HG02884 (cell line): ENCODE data around the gene LMO1.

Experiments
- ATAC-seq: cut with Tn5 transposase; IDR thresholded peaks from one replicate; pipeline ENCODE4 v1.9.1; 2021; ENCODE audit warnings: mild to moderate bottlenecking, moderate library complexity; ENCODE audit not compliant: unreplicated experiment

The LMO1 gene

DNA sequence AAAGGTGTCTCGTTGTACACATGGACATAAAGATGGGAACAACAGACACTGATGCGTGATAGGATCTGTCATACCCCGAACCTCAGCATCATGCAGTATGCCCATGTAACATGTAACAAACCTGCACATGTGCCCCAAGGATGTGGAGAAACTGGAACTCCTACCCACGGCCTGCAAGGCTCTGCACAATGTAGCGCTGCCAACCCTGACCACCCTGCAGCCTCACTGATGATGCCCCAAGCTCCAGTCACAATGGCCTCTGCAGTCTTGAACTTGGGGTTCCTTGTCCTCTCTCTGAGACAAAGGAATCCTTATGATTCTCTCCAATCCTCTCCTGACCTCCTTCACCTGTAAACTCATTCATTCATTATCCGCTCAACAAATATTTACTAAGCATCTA, 14.2 kb downstream of the LMO1 start:
- ATAC-seq = no peak

- ATAC-seq = no peak
Measured at GRCh38 chr11:8248786-8249185, 14.9 kb downstream of the LMO1 start.

DNA sequence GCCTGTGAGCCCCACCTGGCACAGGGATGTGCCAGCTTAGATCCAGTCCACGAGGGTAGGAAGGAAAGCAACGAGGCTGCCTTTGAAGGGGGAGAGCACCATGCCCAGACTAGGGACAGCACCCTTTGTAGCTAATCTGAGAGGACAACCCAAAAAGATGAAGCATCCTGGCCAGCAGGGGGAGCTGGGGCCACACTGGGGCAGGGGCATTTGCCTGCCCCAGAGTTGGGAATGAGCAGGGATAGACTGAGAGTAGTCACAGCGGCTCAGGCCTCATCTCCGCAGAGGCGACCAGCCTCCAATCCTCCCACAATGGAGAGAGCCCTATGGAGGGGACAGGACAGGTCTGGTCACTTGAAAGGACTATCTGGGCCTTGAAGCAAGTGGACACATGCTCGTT, 16.4 kb downstream of the LMO1 start:
- no peak for ATAC-seq

- ATAC-seq = no peak
Measured at GRCh38 chr11:8243458-8243857, 20.2 kb downstream of the LMO1 start.

- no peak for ATAC-seq
Measured at GRCh38 chr11:8242499-8243280, 21.0 kb downstream of the LMO1 start.

DNA sequence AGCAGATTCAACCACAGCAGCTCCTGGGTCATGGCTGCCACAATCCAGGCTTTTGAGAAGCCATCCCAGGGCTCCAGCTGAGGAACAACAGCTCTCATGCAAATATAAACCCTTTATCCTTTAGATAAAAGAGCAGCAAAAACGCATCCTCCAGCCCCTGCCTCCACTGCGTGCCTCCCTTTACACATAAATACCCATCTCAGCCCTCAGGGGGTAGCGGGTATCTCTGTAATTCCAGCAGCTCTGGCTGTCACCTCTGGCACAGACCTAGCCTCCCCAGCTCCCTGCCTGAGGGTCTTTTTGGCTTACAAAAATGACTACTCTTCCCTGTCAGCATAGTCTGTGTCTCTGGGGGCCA, 21.6 kb downstream of the LMO1 start:
- no peak for ATAC-seq

- ATAC-seq = no peak
Measured at GRCh38 chr11:8241373-8242117, 22.1 kb downstream of the LMO1 start.

DNA sequence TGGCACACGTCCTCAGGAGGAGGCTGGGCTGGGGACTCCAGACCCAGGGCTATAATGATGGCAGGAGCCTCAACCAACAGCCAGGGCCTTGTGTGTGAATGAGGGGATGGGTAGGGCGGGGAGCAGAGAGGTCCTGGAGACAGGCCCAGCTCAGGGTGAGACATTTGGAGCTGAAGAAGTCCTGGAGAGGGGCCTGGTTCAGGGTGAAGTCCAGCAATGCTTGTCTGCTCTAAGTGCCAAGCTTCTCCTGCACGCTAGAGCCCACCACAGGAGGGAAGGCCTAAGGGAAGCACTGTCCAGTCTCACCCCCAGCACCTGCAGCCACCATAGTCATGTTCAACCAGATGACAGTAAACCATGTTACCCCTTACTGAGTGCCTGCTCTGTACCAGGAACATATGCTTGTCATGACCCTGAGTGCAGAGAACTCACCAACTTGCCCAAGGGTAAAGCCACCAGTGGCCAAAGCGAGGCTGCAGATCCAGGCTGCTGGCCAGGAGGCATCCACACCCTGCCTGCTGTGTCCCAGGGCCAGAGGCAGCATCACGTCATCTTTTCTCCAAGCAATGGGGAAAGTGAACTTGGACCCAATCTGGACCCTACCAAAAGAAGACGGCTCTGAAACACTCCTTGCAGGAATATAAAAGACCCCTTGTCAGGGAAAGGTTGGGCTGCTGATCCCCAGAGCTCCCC, 24.0 kb downstream of the LMO1 start:
- ATAC-seq = no peak

DNA sequence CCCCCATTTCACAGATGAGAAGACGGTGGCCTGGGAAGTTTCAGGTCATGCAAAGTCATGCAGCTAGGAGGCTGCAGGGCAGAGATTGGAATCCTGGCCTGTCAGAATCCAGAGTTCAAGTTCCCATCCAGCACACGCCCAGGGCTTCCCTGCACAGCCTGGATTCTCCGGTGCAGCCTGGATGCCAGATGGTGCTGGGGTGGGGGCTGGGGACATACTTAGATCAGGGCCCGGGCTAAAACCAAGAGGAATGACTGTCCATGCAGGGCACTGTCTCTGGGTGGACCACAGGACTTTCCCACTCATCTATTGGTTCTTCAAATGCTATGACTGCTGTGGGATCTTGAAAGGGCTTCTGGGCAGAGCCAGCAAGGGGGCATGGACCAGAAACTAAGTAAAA, 24.6 kb downstream of the LMO1 start:
- ATAC-seq = no peak

DNA sequence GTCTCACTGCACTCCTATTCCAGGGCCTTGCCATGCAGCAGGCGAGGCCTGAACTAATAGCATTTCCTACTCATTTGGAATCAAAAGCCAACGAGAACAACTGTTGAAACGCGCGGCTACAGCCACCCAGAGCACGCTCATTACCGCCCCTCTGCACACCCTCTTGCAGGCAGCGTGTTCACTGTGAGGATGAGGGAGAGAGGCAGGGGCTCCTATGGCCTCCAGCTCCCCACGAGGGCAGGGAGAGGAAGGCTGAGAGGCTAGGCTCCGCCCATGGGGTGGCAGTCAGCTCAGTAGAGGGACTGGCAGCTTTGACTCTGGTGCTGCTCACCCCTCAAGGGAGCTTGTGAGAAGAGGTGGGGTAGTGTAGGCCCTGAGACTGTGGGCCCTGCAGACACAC, 26.2 kb downstream of the LMO1 start:
- no peak for ATAC-seq

DNA sequence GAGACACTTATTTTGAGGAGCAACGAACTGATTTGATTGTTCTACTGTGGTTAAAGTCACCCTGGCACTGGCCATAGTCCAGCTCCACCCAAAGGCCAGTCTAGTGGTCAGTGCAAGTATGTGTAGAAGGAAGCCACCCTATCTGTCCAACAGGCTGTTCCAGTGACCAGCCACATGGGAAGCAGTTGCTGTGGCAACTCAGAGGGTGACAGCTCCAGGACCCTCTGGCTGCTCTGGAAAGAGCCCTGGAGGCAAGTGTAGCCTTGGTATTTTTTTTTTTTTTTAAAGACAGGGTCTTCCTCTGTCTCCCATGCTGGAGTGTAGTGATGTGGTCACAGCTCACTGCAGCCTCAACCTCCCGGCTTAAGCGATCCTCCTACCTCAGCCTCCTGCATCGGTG, 27.8 kb downstream of the LMO1 start:
- ATAC-seq = no peak

DNA sequence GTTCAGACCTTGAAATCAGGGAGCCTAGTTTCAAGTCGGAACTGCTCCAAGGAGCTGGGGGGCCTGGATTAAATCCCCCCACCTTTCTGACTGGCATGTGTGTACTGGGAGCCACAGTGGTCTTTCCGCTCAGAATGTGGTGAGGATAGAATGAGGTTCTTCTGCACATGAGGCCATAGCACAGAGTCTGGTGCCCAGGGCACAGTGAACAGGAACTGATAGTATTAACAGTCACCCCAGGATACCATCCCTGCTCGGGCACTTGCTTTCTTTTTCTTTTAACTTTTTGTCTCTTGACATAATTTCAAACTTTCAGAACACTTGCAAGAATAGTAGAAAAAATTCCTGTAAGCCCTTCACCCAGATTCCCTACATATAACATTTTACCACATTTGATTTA, 28.8 kb downstream of the LMO1 start:
- no peak for ATAC-seq

DNA sequence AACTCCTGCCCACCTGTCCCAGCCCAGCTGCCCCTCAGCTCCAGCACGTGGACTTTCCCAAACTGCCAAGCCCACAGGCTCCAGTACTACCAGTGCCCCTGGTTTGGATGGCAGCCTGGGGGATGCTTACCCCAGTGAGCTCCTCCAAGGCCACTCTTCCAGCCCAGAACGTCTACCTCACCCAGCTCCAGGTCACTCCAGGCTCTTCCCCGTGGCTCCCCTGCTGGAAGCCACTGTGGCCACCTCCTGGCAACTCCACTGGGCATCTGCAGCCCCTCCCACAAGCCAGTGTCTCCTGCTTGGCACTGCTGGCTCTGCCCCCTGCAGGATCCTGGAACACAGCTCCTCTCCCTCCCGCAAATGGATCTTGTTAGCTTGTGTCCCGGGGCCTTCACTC, 29.3 kb downstream of the LMO1 start:
- no peak for ATAC-seq

DNA sequence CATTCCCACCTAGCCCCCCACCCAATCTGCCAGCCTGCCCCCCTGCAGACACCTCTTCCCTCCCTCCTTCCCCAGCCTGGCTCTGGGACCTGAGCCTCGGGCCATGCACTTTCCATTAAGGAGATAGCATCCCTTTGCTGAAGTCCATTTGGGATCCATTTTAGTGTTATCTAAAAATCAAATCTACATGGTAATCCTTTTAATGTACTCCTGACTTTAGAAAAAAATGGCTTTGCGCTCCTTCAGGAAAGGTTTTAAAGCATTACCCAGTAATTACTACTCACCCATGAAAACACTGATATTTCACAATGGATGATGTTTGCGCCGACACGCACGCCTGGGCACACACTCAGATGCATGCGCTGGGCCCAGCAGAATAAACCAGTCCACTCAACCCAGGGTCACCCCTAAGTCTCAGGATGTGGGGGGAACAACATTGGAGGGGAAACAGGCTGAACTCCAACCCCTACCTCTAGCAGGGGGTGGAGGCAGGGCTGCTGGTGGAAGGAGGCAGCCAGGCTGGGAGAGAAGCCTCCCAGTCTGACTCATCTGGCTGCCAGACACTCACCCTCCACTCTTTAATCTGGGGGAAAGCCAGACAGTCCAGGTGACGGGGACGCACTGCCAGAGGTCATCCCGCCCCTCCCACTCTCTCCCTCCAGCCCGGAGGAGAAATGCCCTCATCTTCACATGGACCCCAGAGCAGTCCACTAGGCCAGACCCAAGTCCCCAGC, 29.8 kb downstream of the LMO1 start:
- ATAC-seq = no peak

DNA sequence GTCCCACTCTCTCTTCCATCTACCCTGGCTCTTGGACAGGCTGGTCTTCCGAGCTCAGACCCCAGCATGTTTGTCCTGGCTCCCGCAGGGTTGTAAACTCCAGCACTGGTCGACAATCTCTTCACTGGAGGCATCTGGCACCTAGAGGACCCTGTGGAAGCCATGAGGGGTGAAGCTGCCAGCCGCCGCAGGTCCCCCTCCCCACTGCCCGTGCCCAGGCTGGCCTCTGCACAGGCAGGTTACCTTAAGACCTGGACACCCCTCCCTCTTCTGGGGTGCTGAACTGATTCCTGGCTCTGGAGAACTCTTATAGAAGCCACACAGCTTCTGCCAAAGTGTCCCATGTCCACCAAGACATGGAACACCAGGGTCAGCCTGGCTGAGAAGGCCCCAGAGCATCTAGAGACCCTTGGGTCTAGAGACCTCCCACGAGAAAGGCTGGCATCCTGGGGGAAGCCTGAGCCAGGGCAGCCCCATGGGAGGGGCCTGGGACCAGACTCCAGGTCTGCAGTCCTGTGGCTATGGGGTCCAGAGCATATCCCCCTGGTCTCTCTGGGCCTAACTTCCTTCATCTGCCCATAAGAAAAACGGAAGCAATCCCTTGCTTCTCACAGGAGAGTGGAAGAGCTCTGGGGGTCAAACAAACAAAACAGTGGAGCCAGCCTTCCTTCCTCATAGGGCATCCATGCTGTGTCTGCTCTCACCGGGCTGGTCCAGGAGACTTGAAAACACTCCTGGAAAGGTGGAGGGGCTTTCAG, 30.6 kb downstream of the LMO1 start:
- no peak for ATAC-seq

DNA sequence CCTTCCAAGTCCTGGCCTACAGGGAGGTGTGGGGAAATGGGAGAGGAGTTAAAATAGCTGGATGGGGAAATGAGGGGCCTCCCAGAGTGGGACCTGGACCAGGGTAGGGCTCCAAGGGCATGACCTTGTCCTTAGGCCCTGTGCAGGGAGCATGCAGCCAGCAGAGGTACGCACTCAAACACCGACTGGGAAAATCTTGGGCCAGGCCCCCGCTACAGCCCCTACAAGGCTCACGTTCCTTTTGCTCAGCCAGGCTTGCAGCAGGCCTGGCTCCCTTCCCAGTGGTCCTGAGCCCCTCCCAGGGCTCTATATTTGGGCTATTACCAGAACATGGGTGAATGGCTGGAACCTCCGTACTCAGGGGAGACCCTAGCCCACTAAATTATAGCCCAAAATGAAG, 31.3 kb downstream of the LMO1 start:
- ATAC-seq = no peak

DNA sequence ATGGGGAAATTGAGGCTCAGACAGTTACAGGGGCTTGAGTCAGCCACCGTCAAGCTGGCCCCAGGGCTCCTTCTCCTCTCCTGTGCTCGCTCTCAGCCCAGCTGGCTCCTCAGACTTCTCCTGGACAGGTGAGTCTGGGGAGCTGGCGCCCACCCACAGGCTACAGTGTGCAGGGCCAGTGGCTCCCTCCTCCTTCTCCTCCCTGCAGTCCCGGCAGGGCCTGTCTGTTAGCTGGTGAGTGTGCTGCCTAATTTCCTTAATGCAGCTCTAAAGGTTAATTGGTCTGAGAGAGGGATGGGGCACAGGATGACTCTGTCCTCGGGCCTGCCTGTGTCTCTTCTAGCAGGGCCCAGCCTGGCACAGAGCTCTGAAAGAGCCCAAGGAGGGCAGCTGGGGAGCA, 31.7 kb downstream of the LMO1 start:
- ATAC-seq = no peak

DNA sequence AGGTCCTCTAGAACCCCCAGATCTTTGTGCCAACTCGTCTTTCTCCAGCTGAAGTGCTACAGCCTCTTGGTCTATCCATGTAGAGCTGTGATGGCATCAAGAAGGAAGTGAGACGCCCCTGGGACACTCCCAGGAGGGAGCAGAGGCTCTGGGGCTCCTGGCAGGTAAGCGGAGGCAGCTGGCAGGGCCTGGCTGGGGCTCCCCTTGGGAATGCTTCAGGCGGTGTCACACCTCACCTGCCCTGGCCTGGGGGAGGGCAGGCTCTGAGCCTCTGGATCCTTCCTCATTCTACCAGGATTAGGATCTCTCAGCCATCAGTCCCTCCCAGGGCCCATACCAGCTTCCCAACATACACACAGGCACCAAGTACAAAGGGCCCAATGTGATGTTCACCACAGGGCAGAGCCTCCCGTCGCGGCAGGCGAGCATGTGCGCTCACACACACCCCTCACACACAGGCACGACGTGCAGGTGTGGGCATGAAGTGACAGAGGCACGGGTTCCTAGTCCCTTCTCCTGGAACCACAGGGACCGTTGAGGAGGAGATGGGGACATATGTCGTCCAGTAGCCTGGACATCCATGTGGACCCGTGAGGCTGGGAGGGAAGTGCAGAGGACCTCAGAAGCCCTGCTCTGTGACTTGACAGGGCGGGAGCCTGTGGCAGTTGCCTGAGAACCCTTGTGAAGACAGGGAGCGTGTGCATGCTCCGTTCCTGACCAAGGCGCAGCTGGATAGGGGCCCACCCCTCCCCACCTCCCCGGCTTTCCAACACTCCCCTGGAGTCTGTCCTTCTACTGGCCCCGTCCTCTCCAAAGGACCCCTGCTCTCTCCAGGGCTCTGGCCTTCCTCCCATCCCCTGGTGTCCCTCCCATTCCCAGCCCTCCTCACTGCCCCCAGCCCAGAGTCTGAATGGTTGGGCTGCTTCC, 32.5 kb downstream of the LMO1 start:
- no peak for ATAC-seq

- no peak for ATAC-seq
Measured at GRCh38 chr11:8230178-8230859, 33.4 kb downstream of the LMO1 start.
